Stomach smooth muscle (tissue), 2 donors: Measurements from ENCODE around the gene GPR176.

Experiments
- H3K27ac ChIP-seq: one replicate; pipeline ENCODE4 v1.7.0; 2013; ENCODE audit warnings: mild to moderate bottlenecking, low read length, inconsistent platforms
- H3K27me3 ChIP-seq, 2 donors: one replicate each; pipeline ENCODE4 v1.7.0; 2013; ENCODE audit warnings: low read length in 2 of 2; ENCODE audit not compliant: insufficient read depth in 2 of 2, control insufficient read depth in 1 of 2
- H3K36me3 ChIP-seq, 2 donors: one replicate each; pipeline ENCODE4 v1.7.0; 2013; ENCODE audit warnings: low read length in 2 of 2; ENCODE audit not compliant: control insufficient read depth in 2 of 2, insufficient read depth in 2 of 2
- H3K4me1 ChIP-seq: one replicate; pipeline ENCODE4 v1.7.0; 2013; ENCODE audit warnings: low read length; ENCODE audit not compliant: control insufficient read depth, insufficient read depth
- H3K4me3 ChIP-seq, 2 donors: one replicate each; pipeline ENCODE4 v1.7.0; 2013; ENCODE audit warnings: low read length in 2 of 2
- H3K9ac ChIP-seq, 2 donors: one replicate each; pipeline ENCODE4 v1.7.0; 2013; ENCODE audit warnings: low read length in 2 of 2, mild to moderate bottlenecking in 1 of 2
- H3K9me3 ChIP-seq, 2 donors: one replicate each; pipeline ENCODE4 v1.7.0; 2013; ENCODE audit warnings: low read length in 2 of 2; ENCODE audit not compliant: control insufficient read depth in 2 of 2
- donor health status: healthy.
- donor health status: Pancreatic carcinoma.

GPR176 gene

GRCh38 chr15:39795486-39795885 lies 124.6 kb downstream of the GPR176 start:
- Histone ChIP-seq H3K36me3 (no peaks in the 10 kb centered on the region), H3K9ac (no peak overlapping the region)

GRCh38 chr15:39794954-39795353 lies 125.1 kb downstream of the GPR176 start:
- H3K27me3 ChIP-seq, result peaks cover 0 to 6% of the 10 kb centered on the region in 2 donors
- H3K4me1 ChIP-seq, result peaks cover 3% of the 10 kb centered on the region
- H3K9me3 ChIP-seq, result no peaks in the 10 kb centered on the region
- no peaks in the 10 kb centered on the region for H3K36me3 ChIP-seq
- no peak overlapping the region for H3K4me3 ChIP-seq
- H3K27ac ChIP-seq, result no peak overlapping the region
- no peak overlapping the region for H3K9ac ChIP-seq

More at GRCh38 chr15:39795486-39795885, 124.6 kb downstream of the GPR176 start:
- no peak overlapping the region for H3K4me3 ChIP-seq
- no peak overlapping the region for H3K27ac ChIP-seq
- peaks cover 3% of the 10 kb centered on the region for H3K4me1 ChIP-seq
- no peaks in the 10 kb centered on the region for H3K9me3 ChIP-seq
- H3K27me3 ChIP-seq, result peaks cover 0 to 6% of the 10 kb centered on the region in 2 donors

GRCh38 chr15:39793923-39794322 lies 126.1 kb downstream of the GPR176 start:
- no peaks in the 10 kb centered on the region for H3K9me3 ChIP-seq
- no peaks in the 10 kb centered on the region for H3K36me3 ChIP-seq
- H3K27ac ChIP-seq, result no peak overlapping the region
- H3K27me3 ChIP-seq, result peaks cover 0 to 6% of the 10 kb centered on the region in 2 donors
- no peak overlapping the region for H3K4me3 ChIP-seq
- H3K4me1 ChIP-seq, result no peaks in the 10 kb centered on the region
- H3K9ac ChIP-seq, result no peak overlapping the region

- no peaks in the 10 kb centered on the region for H3K4me1 ChIP-seq
- H3K36me3 ChIP-seq, result no peaks in the 10 kb centered on the region
- no peak overlapping the region for H3K27ac ChIP-seq
- no peak overlapping the region for H3K4me3 ChIP-seq
- H3K9me3 ChIP-seq, result no peaks in the 10 kb centered on the region
- H3K9ac ChIP-seq, result no peak overlapping the region
- no peaks in the 10 kb centered on the region for H3K27me3 ChIP-seq
Observed at GRCh38 chr15:39792844-39793335, 127.2 kb downstream of the GPR176 start.

GRCh38 chr15:39792025-39792843 lies 127.8 kb downstream of the GPR176 start:
- no peaks in the 10 kb centered on the region for H3K9me3 ChIP-seq
- no peak overlapping the region for H3K4me3 ChIP-seq
- H3K27ac ChIP-seq, result no peak overlapping the region
- H3K4me1 ChIP-seq, result no peaks in the 10 kb centered on the region
- no peaks in the 10 kb centered on the region for H3K27me3 ChIP-seq
- H3K9ac ChIP-seq, result no peak overlapping the region
- no peaks in the 10 kb centered on the region for H3K36me3 ChIP-seq

GRCh38 chr15:39789736-39790135 lies 130.3 kb downstream of the GPR176 start:
- H3K27me3 ChIP-seq, result no peaks in the 10 kb centered on the region
- no peaks in the 10 kb centered on the region for H3K4me1 ChIP-seq
- no peaks in the 10 kb centered on the region for H3K36me3 ChIP-seq
- H3K4me3 ChIP-seq, result no peak overlapping the region
- H3K27ac ChIP-seq, result no peak overlapping the region
- no peaks in the 10 kb centered on the region for H3K9me3 ChIP-seq
- H3K9ac ChIP-seq, result no peak overlapping the region

- Histone ChIP-seq H3K4me3 (no peak overlapping the region), H3K27me3 (no peaks in the 10 kb centered on the region), H3K27ac (no peak overlapping the region), H3K9ac (no peak overlapping the region), H3K9me3 (no peaks in the 10 kb centered on the region), H3K4me1 (peaks cover 3% of the 10 kb centered on the region), H3K36me3 (no peaks in the 10 kb centered on the region)
Observed at GRCh38 chr15:39788800-39789565, 131.1 kb downstream of the GPR176 start.

GRCh38 chr15:39788108-39788507 lies 132.0 kb downstream of the GPR176 start:
- Histone ChIP-seq H3K27ac (no peak overlapping the region), H3K9ac (no peak overlapping the region), H3K4me1 (peaks cover 10% of the 10 kb centered on the region), H3K27me3 (no peaks in the 10 kb centered on the region), H3K4me3 (no peak overlapping the region), H3K36me3 (no peaks in the 10 kb centered on the region), H3K9me3 (no peaks in the 10 kb centered on the region)

- Histone ChIP-seq H3K27ac (no peak overlapping the region), H3K4me3 (no peak overlapping the region), H3K9ac (no peak overlapping the region), H3K9me3 (no peaks in the 10 kb centered on the region), H3K36me3 (no peaks in the 10 kb centered on the region), H3K27me3 (no peaks in the 10 kb centered on the region), H3K4me1 (peaks cover 10% of the 10 kb centered on the region)
Observed at GRCh38 chr15:39787479-39787878, 132.6 kb downstream of the GPR176 start.

GRCh38 chr15:39786447-39787056 lies 133.5 kb downstream of the GPR176 start:
- Histone ChIP-seq H3K27me3 (no peaks in the 10 kb centered on the region), H3K9me3 (no peaks in the 10 kb centered on the region), H3K27ac (no peak overlapping the region), H3K9ac (no peak overlapping the region), H3K4me1 (peaks cover 10% of the 10 kb centered on the region), H3K36me3 (no peaks in the 10 kb centered on the region), H3K4me3 (no peak overlapping the region)
